ENCODE data around the gene GRK7.

Gene GRK7

GRCh38 chr3:141779667-141780066 lies 16.5 kb downstream of the GRK7 start:
- no peaks in the 10 kb centered on the region for H3K4me1 ChIP-seq (ENCODE audit: control insufficient read depth, insufficient read depth, low read depth, low read length)
- H3K18ac ChIP-seq (ENCODE audit: low read depth in 1 of 2, low read length in 2 of 2) = no peak overlapping the region
- H3K4me2 ChIP-seq (ENCODE audit: low read length, poor library complexity, severe bottlenecking) = no peak overlapping the region
- no peak overlapping the region for H3K4ac ChIP-seq (ENCODE audit: low read depth in 1 of 2, low read length in 2 of 2)
- WGBS = no CpG with 5 or more reads among the region's 1 CpG
- H3K23ac ChIP-seq (ENCODE audit: low read length in 2 of 2) = no peak overlapping the region
- no peak overlapping the region for H2BK120ac ChIP-seq (ENCODE audit: low read depth, low read length)
- no peak overlapping the region for H2BK15ac ChIP-seq (ENCODE audit: low read depth, poor library complexity, severe bottlenecking)
- no peaks in the 10 kb centered on the region for H3K36me3 ChIP-seq (ENCODE audit: control insufficient read depth in 1 of 2, insufficient read depth in 2 of 2, low read depth in 1 of 2, low read length in 2 of 2)
- no peak overlapping the region for H4K91ac ChIP-seq (ENCODE audit: low read length)
- no peaks in the 10 kb centered on the region for H3K79me1 ChIP-seq (replicated peaks; ENCODE audit: low read length, poor library complexity, severe bottlenecking)
- H3K4me3 ChIP-seq (ENCODE audit: insufficient read depth in 1 of 2, low read depth in 1 of 2, low read length in 2 of 2) = no peak overlapping the region
- no peak overlapping the region for H4K8ac ChIP-seq (ENCODE audit: low read length)
- H3K27ac ChIP-seq (ENCODE audit: low read length, poor library complexity, severe bottlenecking) = no peak overlapping the region
- H2AFZ ChIP-seq (ENCODE audit: low read depth, low read length) = no peak overlapping the region
- H3K9ac ChIP-seq (ENCODE audit: low read length) = no peak overlapping the region
- no peak overlapping the region for H3K14ac ChIP-seq (ENCODE audit: low read length in 2 of 2)
- H2BK5ac ChIP-seq (ENCODE audit: low read depth, low read length, poor library complexity, severe bottlenecking) = no peak overlapping the region
- H3K9me3 ChIP-seq (ENCODE audit: control insufficient read depth, low read length) = no peaks in the 10 kb centered on the region
- H3K27me3 ChIP-seq (ENCODE audit: control insufficient read depth in 1 of 2, insufficient read depth in 1 of 2, low read length in 2 of 2) = no peaks in the 10 kb centered on the region
- no peak overlapping the region for H2AK5ac ChIP-seq (ENCODE audit: low read length, severe bottlenecking)
- no peak overlapping the region for H2BK12ac ChIP-seq (ENCODE audit: low read length in 2 of 2)
- no peak for DNase-seq

DNA sequence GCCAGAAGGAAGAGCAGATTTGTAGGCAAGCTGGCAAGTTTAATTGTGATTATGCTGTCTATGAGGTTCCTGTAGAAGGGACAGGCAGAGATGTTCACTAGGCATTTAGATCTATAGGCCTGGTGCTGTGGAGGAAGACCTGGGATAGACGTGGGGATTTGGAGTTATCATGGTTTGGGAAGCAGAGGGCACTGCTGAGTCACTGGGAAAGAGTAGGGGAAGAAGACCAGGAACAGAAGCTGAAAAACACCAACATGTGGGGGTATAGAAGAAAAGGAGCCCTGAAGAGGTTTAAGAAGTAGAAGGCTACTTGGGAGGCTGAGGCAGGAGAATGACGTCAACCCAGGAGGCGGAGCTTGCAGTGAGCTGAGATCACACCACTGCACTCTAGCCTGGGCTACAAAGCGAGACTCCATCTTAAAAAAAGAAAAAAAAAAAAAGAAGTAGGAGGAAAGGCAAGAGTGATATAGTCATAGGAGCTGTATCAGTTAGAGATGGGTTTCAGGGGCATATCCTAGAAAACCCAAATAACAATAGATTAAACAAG lies 19.3 kb downstream of the GRK7 start:
- H3K27ac ChIP-seq (ENCODE audit: low read length, poor library complexity, severe bottlenecking) = no peak overlapping the region
- H4K91ac ChIP-seq (ENCODE audit: low read length) = no peak overlapping the region
- no peak overlapping the region for H3K4me2 ChIP-seq (ENCODE audit: low read length, poor library complexity, severe bottlenecking)
- H3K4me3 ChIP-seq (ENCODE audit: insufficient read depth in 1 of 2, low read depth in 1 of 2, low read length in 2 of 2) = no peak overlapping the region
- no peak overlapping the region for H3K4ac ChIP-seq (ENCODE audit: low read depth in 1 of 2, low read length in 2 of 2)
- H2BK5ac ChIP-seq (ENCODE audit: low read depth, low read length, poor library complexity, severe bottlenecking) = no peak overlapping the region
- H2AK5ac ChIP-seq (ENCODE audit: low read length, severe bottlenecking) = no peak overlapping the region
- 48% methylated on average over 3 of the region's 4 CpGs for WGBS
- no peak overlapping the region for H4K8ac ChIP-seq (ENCODE audit: low read length)
- H3K14ac ChIP-seq (ENCODE audit: low read length in 2 of 2) = no peak overlapping the region
- H3K23ac ChIP-seq (ENCODE audit: low read length in 2 of 2) = no peak overlapping the region
- no peak overlapping the region for H3K9ac ChIP-seq (ENCODE audit: low read length)
- no peak overlapping the region for H2AFZ ChIP-seq (ENCODE audit: low read depth, low read length)
- H2BK15ac ChIP-seq (ENCODE audit: low read depth, poor library complexity, severe bottlenecking) = no peak overlapping the region
- no peaks in the 10 kb centered on the region for H3K79me1 ChIP-seq (replicated peaks; ENCODE audit: low read length, poor library complexity, severe bottlenecking)
- no peaks in the 10 kb centered on the region for H3K9me3 ChIP-seq (ENCODE audit: control insufficient read depth, low read length)
- H3K36me3 ChIP-seq (ENCODE audit: control insufficient read depth in 1 of 2, insufficient read depth in 2 of 2, low read depth in 1 of 2, low read length in 2 of 2) = no peaks in the 10 kb centered on the region
- H2BK12ac ChIP-seq (ENCODE audit: low read length in 2 of 2) = no peak overlapping the region
- peak; percentile 8 for DNase-seq
- no peaks in the 10 kb centered on the region for H3K27me3 ChIP-seq (ENCODE audit: control insufficient read depth in 1 of 2, insufficient read depth in 1 of 2, low read length in 2 of 2)
- H2BK120ac ChIP-seq (ENCODE audit: low read depth, low read length) = no peak overlapping the region
- H3K18ac ChIP-seq (ENCODE audit: low read depth in 1 of 2, low read length in 2 of 2) = no peak overlapping the region
- no peaks in the 10 kb centered on the region for H3K4me1 ChIP-seq (ENCODE audit: control insufficient read depth, insufficient read depth, low read depth, low read length)

- no peak overlapping the region for H3K4ac ChIP-seq (ENCODE audit: low read depth in 1 of 2, low read length in 2 of 2)
- no peak overlapping the region for H3K27ac ChIP-seq (ENCODE audit: low read length, poor library complexity, severe bottlenecking)
- no peak overlapping the region for H2AFZ ChIP-seq (ENCODE audit: low read depth, low read length)
- no peak overlapping the region for H2BK12ac ChIP-seq (ENCODE audit: low read length in 2 of 2)
- H3K79me1 ChIP-seq (replicated peaks; ENCODE audit: low read length, poor library complexity, severe bottlenecking) = no peaks in the 10 kb centered on the region
- no peak overlapping the region for H4K8ac ChIP-seq (ENCODE audit: low read length)
- H2BK5ac ChIP-seq (ENCODE audit: low read depth, low read length, poor library complexity, severe bottlenecking) = no peak overlapping the region
- no peak overlapping the region for H3K23ac ChIP-seq (ENCODE audit: low read length in 2 of 2)
- H3K36me3 ChIP-seq (ENCODE audit: control insufficient read depth in 1 of 2, insufficient read depth in 2 of 2, low read depth in 1 of 2, low read length in 2 of 2) = no peaks in the 10 kb centered on the region
- no peak overlapping the region for H3K9ac ChIP-seq (ENCODE audit: low read length)
- no peak overlapping the region for H3K4me2 ChIP-seq (ENCODE audit: low read length, poor library complexity, severe bottlenecking)
- no peak overlapping the region for H4K91ac ChIP-seq (ENCODE audit: low read length)
- H3K4me3 ChIP-seq (ENCODE audit: insufficient read depth in 1 of 2, low read depth in 1 of 2, low read length in 2 of 2) = no peak overlapping the region
- H3K4me1 ChIP-seq (ENCODE audit: control insufficient read depth, insufficient read depth, low read depth, low read length) = no peaks in the 10 kb centered on the region
- no peaks in the 10 kb centered on the region for H3K9me3 ChIP-seq (ENCODE audit: control insufficient read depth, low read length)
- H2BK15ac ChIP-seq (ENCODE audit: low read depth, poor library complexity, severe bottlenecking) = no peak overlapping the region
- no peak overlapping the region for H2BK120ac ChIP-seq (ENCODE audit: low read depth, low read length)
- no peak overlapping the region for H2AK5ac ChIP-seq (ENCODE audit: low read length, severe bottlenecking)
- H3K18ac ChIP-seq (ENCODE audit: low read depth in 1 of 2, low read length in 2 of 2) = no peak overlapping the region
- no peak for DNase-seq
- H3K14ac ChIP-seq (ENCODE audit: low read length in 2 of 2) = no peak overlapping the region
- WGBS = 83% methylated on average over 6 of the region's 6 CpGs
- H3K27me3 ChIP-seq (ENCODE audit: control insufficient read depth in 1 of 2, insufficient read depth in 1 of 2, low read length in 2 of 2) = no peaks in the 10 kb centered on the region
These were observed 20.4 kb downstream of the GRK7 start for GRCh38 chr3:141783632-141784031.

DNA sequence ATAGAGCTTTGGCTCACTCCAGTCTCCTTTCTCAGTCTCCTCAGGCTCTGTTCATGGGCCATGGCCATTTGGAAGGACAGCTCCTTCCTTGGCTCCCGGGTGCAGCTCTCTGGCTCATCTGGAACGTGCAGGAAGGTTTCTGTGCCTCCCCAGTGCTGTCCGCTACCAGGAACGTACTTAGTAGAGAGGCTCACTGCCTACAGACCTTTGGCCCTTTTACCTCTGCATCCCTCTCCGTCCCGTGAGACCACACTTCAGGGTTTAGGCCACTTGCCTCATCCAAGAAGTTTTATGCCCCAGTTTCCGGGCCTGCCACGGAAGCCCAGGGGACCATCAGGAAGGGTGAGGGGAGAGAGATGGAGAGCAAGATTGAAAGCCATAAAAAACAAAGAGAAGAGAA lies 20.9 kb downstream of the GRK7 start:
- H2AFZ ChIP-seq (ENCODE audit: low read depth, low read length) = no peak overlapping the region
- no peak overlapping the region for H2AK5ac ChIP-seq (ENCODE audit: low read length, severe bottlenecking)
- H3K14ac ChIP-seq (ENCODE audit: low read length in 2 of 2) = no peak overlapping the region
- H3K27me3 ChIP-seq (ENCODE audit: control insufficient read depth in 1 of 2, insufficient read depth in 1 of 2, low read length in 2 of 2) = no peaks in the 10 kb centered on the region
- DNase-seq = no peak
- H3K27ac ChIP-seq (ENCODE audit: low read length, poor library complexity, severe bottlenecking) = no peak overlapping the region
- H3K9ac ChIP-seq (ENCODE audit: low read length) = no peak overlapping the region
- H4K8ac ChIP-seq (ENCODE audit: low read length) = no peak overlapping the region
- no peak overlapping the region for H2BK120ac ChIP-seq (ENCODE audit: low read depth, low read length)
- no peak overlapping the region for H3K4me3 ChIP-seq (ENCODE audit: insufficient read depth in 1 of 2, low read depth in 1 of 2, low read length in 2 of 2)
- no peak overlapping the region for H2BK15ac ChIP-seq (ENCODE audit: low read depth, poor library complexity, severe bottlenecking)
- H3K79me1 ChIP-seq (replicated peaks; ENCODE audit: low read length, poor library complexity, severe bottlenecking) = no peaks in the 10 kb centered on the region
- H3K4ac ChIP-seq (ENCODE audit: low read depth in 1 of 2, low read length in 2 of 2) = no peak overlapping the region
- H3K9me3 ChIP-seq (ENCODE audit: control insufficient read depth, low read length) = no peaks in the 10 kb centered on the region
- no peak overlapping the region for H3K4me2 ChIP-seq (ENCODE audit: low read length, poor library complexity, severe bottlenecking)
- H3K4me1 ChIP-seq (ENCODE audit: control insufficient read depth, insufficient read depth, low read depth, low read length) = no peaks in the 10 kb centered on the region
- H3K36me3 ChIP-seq (ENCODE audit: control insufficient read depth in 1 of 2, insufficient read depth in 2 of 2, low read depth in 1 of 2, low read length in 2 of 2) = no peaks in the 10 kb centered on the region
- H4K91ac ChIP-seq (ENCODE audit: low read length) = no peak overlapping the region
- H3K18ac ChIP-seq (ENCODE audit: low read depth in 1 of 2, low read length in 2 of 2) = no peak overlapping the region
- no peak overlapping the region for H3K23ac ChIP-seq (ENCODE audit: low read length in 2 of 2)
- 93% methylated on average over 8 of the region's 8 CpGs for WGBS
- H2BK12ac ChIP-seq (ENCODE audit: low read length in 2 of 2) = no peak overlapping the region
- no peak overlapping the region for H2BK5ac ChIP-seq (ENCODE audit: low read depth, low read length, poor library complexity, severe bottlenecking)

Measured in mesenchymal stem cell (in vitro differentiated cells and primary cell).